ENCODE results near the gene NRN1. TPM values are rescaled to one million over a fixed set of nuclear protein-coding genes. Genes with fewer than 3 reads are reported as not detected.
A peak's percentile ranks its signal among the peaks of the same experiment; 100 is the strongest.
"Not testable (repeated sequence)": the region's sequence is repeated elsewhere in the genome, so short reads cannot be mapped to it uniquely, and the experiment has no call there.

The NRN1 gene
- total and polyA plus RNA-seq, 11 donors: 8.3 to 21.0 (median 12.5) TPM

DNA sequence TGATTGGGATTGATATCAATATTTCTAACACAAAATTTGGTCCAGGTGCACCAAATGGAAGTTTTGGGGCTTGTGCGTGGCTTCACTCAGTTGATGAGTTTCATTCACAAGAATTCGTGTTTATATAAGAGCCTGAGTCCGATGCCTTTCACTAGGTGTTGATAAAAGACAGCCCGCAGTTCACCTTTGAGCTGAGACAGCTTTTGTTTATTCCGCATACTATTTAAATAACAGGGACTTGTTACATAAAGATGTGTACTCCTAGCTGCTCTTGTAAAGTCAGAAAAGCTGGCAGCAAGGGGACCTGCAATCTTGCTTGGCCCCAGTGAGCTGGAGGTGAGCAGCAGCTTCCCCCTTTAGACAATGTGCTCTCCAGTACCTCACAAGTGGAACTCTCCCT lies 19.0 kb upstream of the NRN1 start:
- H3K27me3 ChIP-seq: peaks cover 0 to 4% (median 0%) of the 10 kb centered on the region in 9 donors
- H3K4me3 ChIP-seq: no peak overlapping the region
- no peak for TF ChIP-seq POLR2A (IDR thresholded peaks at IDR 0.05)
- TF ChIP-seq, protein P1, sequence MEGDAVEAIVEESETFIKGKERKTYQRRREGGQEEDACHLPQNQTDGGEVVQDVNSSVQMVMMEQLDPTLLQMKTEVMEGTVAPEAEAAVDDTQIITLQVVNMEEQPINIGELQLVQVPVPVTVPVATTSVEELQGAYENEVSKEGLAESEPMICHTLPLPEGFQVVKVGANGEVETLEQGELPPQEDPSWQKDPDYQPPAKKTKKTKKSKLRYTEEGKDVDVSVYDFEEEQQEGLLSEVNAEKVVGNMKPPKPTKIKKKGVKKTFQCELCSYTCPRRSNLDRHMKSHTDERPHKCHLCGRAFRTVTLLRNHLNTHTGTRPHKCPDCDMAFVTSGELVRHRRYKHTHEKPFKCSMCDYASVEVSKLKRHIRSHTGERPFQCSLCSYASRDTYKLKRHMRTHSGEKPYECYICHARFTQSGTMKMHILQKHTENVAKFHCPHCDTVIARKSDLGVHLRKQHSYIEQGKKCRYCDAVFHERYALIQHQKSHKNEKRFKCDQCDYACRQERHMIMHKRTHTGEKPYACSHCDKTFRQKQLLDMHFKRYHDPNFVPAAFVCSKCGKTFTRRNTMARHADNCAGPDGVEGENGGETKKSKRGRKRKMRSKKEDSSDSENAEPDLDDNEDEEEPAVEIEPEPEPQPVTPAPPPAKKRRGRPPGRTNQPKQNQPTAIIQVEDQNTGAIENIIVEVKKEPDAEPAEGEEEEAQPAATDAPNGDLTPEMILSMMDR (IDR thresholded peaks at IDR 0.05): no peak
- peaks cover 0 to 19% (median 2%) of the 10 kb centered on the region in 12 donors for H3K4me1 ChIP-seq
- peak overlapping the region in 11 of 12 donors; percentile 42 to 85 (median 75) for H3K27ac ChIP-seq
- 73 to 88% (median 86%) methylated on average over 5 of the region's 5 CpGs for WGBS, 4 donors
- intact Hi-C loops (cut with DNase I): loop anchor here in 1 of 10 donors (2.0 kb wide), 1 partner anchor 17 kb away; no protein-coding TSS in a partner anchor
- no peaks in the 10 kb centered on the region for H3K9me3 ChIP-seq
- DNase-seq: no peak
- no peaks in the 10 kb centered on the region for H3K36me3 ChIP-seq
- no peak for ATAC-seq

DNA sequence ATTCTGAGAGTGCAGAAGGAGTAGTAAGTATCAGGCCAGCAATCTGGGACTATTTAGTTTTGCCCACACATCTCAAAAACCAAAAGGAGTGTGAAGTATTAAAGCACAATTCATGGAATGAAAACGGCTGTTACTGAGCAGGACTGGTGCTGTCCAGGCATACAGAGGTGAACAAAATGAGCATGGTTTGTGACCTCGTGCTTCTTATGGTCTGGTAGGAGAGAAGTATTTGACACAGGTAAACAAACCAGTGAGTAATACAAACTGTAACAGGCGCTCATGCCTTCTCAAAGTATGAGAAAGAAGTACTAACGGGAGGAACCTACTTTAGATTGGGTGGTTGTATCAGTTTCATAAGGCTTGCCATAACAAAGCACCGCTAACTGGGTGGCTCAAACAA lies 17.5 kb upstream of the NRN1 start:
- intact Hi-C loops (cut with DNase I): no loop called here
- Histone ChIP-seq H3K27me3 (peaks cover 0 to 14% (median 0%) of the 10 kb centered on the region in 9 donors), H3K36me3 (no peaks in the 10 kb centered on the region), H3K4me1 (peaks cover 0 to 19% (median 2%) of the 10 kb centered on the region in 12 donors), H3K27ac (no peak overlapping the region), H3K9me3 (no peaks in the 10 kb centered on the region), H3K4me3 (no peak overlapping the region)
- WGBS, 4 donors: 76 to 88% (median 80%) methylated on average over 5 of the region's 5 CpGs
- ATAC-seq: no peak
- no peak for TF ChIP-seq POLR2A (IDR thresholded peaks at IDR 0.05)
- TF ChIP-seq, protein P1 (IDR thresholded peaks at IDR 0.05): no peak
- no peak for DNase-seq

GRCh38 chr6:6022841-6023240 lies 16.1 kb upstream of the NRN1 start:
- ATAC-seq; intact Hi-C loops (cut with DNase I); H3K36me3 ChIP-seq; H3K27ac ChIP-seq; H3K9me3 ChIP-seq; H3K4me3 ChIP-seq; DNase-seq: not testable (repeated sequence)
- Histone ChIP-seq H3K27me3 (peaks cover 0 to 24% (median 0%) of the 10 kb centered on the region in 9 donors), H3K4me1 (peaks cover 0 to 19% (median 2%) of the 10 kb centered on the region in 12 donors)
- 70 to 98% (median 83%) methylated on average over 2 of the region's 2 CpGs for WGBS, 4 donors

DNA sequence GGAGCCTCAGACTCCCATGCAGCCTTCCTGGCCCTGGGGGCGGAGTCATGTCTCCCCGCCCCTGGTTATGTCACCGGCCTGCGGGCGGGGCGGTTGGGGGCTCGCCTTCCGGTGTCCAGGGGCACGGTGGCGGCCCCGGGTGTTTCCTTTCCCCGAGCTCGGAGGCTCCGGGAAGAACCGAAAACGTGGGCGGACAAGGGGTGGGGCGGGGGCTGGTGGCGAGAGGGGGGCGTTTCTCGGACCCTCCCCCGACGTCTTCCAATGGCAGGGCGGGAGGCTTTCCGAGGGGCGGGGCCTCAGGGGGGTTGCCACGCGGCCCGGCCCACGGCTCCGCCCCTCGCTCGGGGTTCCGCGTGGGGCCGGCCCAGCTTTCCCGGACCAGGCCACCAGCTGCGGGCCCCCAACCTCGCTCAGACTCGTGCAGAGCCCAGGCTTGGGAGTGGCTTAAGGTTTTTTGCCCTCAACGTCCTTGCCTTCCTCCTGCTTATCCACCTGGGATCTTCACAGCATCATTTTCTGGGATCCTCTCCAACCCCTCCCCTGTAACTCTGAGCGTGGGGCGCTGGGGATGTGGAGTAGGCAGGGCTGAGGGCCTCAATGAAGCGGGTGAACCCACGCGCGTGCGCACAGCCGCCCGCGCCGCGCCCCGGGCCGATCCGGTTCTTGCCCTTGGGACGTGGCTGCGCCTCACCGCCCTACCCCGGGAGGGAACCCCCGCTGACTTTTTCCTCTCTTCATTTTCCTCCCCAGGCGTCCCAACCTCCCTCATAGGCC lies 2.1 kb upstream of the NRN1 start:
- peaks cover 0 to 44% (median 20%) of the 10 kb centered on the region in 12 donors for H3K4me1 ChIP-seq
- H3K9me3 ChIP-seq: no peaks in the 10 kb centered on the region
- DNase-seq (peak; percentile 72 to 88 (median 81)), ATAC-seq (peak; percentile 81 to 87 (median 82))
- WGBS, 4 donors: 1 to 2% (median 1%) methylated on average over 39 to 62 of the region's 62 CpGs
- no peaks in the 10 kb centered on the region for H3K36me3 ChIP-seq
- TF ChIP-seq POLR2A (IDR thresholded peaks at IDR 0.05): no peak
- TF ChIP-seq, protein P1 (IDR thresholded peaks at IDR 0.05): no peak
- peak overlapping the region in 11 of 12 donors; percentile 35 to 89 (median 68) for H3K27ac ChIP-seq
- peak overlapping the region; percentile 6 to 65 (median 60) for H3K4me3 ChIP-seq
- intact Hi-C loops (cut with DNase I): loop anchor here in 3 of 10 donors (2.0 to 10.0 kb wide), 3 partner anchors 18 to 757 kb away; no protein-coding TSS in a partner anchor
- H3K27me3 ChIP-seq: peaks cover 46 to 89% (median 69%) of the 10 kb centered on the region in 9 donors

All from heart left ventricle (tissue), 16 donors.